GM19452 (cell line): Measurements from ENCODE around the gene OR12D3.
"Not testable (repeated sequence)": the region's sequence is repeated elsewhere in the genome, so short reads cannot be mapped to it uniquely, and the experiment has no call there.

Source experiments
- ATAC-seq: cut with Tn5 transposase; IDR thresholded peaks from one replicate; pipeline ENCODE4 v1.9.1; 2021; ENCODE audit not compliant: unreplicated experiment

Gene OR12D3

GRCh38 chr6:29375191-29375590 lies at the start of gene OR12D3:
Gene OR12D3 (minus strand): TSS chr6:29375291. CDS start chr6:29375287, 4 bp downstream.
- ATAC-seq, result no peak

DNA sequence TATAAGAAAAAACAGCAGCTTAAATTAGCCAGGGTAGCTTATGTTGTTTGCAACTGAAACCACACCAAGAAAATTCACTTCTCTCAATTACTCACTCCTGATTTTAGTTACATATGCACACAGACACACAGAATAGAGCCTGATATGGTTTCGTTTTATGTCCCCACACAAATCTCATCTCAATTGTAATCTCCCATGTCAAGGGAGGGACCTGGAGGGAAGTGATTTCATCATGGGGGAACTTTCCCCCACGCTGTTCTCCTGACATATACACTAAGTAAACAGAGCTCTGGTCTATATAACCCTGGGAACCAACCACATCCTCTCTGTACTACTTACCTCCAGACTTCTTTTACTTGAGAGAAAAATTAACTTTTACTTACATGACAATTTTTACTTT lies 49.5 kb upstream of the OR12D3 start:
- ATAC-seq, result no peak

GRCh38 chr6:29424168-29424567 lies 49.1 kb upstream of the OR12D3 start:
- no peak for ATAC-seq

DNA sequence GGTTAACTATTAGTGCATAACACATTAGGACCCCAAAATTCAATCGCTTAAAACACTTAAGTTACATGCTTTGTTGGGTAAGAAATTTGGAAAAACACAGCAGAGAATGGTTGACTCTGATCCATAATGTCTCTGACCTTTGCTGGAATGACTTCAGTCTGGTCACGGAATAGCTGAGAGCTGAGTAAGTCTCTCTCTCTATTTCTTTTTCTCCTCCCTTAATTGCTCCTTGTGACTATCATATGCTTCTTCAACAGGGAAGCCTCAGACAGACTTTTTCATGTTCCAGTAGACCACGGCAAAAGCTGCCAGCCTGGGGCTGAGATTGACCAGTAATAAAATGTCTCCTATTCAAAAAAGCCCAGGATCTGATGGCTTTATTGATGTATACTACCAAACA lies 44.4 kb upstream of the OR12D3 start:
- no peak for ATAC-seq

DNA sequence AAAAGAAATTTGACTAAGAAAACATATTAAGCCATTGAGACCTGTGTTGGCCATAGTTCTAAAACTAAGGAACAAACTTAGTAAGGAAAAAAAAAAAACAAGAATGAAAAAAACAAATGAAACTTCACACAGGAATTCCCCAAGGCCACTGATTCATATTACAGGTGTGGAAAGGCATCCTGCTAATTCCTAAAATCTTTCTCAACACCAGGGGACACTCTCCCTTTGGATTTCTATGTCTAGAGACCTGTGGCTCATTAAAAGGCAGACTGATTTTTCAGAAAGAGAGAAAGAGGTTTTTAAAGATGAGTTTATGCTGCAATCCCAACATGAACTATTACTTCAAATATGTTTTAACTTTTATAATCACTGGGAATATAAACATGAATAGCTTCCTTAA lies 39.5 kb upstream of the OR12D3 start, which contains the start of gene OR12D1:
OR12D1 (plus strand) TSS at position 341 of the 400 bp plus-strand sequence.
- ATAC-seq, result no peak

DNA sequence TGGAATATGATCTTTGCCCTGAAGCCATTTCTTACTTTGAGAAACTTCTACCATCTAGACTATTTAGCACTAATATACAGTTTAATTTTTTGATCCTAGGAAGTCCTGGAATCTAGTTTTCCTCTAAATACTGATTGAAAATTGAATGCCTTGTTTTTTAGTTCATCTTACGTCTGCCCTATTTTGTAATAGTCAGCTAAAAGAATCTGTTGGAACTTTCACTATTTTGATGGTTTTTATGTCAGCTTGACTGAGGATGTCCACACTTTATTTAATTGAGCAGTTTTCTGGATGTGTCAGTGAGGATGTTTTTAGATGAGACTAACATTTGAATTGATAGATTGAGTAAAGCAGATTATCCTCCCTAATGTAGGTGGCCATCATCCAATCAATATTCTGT lies 28.7 kb upstream of the OR12D3 start:
- ATAC-seq, result no peak

- no peak for ATAC-seq
Observed at GRCh38 chr6:29399525-29399924, 24.4 kb upstream of the OR12D3 start.

GRCh38 chr6:29395331-29395730 lies 20.2 kb upstream of the OR12D3 start, which contains the start of gene OR12D2:
Gene OR12D2 (plus strand): TSS chr6:29395631. CDS start chr6:29396700, 1,069 bp downstream.
- no peak for ATAC-seq

GRCh38 chr6:29388533-29388932 lies 13.4 kb upstream of the OR12D3 start:
- ATAC-seq, result no peak

DNA sequence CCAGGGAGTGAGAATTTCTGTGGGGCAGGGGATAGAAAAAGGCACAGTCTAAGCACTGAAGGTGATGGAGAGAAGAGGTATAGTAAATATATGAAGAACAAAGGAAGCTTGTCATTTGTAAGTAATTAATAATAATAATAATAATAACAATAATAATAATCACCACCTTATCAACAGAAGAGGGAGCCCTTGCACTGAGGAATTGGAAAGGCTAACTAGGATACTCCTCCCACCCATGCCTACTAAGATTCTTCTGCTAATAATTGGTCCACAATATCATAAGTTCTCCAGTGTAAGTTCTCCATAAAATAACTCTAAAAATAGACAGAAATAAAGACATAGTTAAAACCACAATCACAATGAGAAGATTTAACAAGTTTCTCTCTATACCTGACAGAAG lies 912 bp upstream of the OR12D3 start:
- ATAC-seq, result no peak

GRCh38 chr6:29368765-29369164 lies 6.3 kb downstream of the OR12D3 start, which contains the start of gene OR5V1:
Gene OR5V1 (minus strand): TSS chr6:29368865. CDS start chr6:29356195, 12,670 bp downstream.
- no peak for ATAC-seq

DNA sequence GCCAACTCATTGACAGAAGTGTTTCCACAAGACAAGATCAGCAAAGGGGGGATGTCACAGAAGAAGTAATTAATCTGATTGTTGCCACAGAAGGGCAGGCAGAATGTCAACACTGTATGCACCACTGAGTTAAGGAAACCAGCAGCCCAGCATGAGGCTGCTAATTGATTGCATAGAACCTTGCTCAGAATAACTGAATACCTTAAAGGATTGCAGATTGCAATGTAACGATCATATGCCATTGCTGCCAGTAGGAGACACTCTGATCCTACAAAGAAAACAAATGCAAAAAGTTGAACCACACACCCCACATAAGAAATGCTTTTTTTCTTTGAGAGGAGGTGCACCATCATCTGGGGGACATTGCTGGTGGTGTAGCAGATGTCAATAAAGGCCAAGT lies 19.5 kb downstream of the OR12D3 start:
- ATAC-seq, result no peak

DNA sequence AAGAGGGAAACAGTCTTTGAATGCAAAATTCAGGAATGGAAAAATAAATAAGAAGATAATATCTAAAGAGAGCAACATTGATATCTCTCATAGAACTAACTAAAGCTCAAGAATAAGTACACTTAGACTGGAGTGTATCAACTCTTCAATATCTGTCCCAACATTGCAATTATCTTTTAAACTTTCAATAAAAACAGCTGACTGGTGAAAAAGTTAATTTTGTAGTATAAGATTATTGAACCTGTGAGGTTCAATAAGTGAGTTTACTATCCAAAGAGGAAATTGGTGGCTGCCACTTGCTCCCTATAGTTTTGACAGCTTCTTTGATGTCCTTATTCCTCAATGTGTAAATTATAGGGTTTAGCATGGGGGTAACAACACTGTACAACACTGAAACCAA lies 20.1 kb downstream of the OR12D3 start:
- no peak for ATAC-seq

DNA sequence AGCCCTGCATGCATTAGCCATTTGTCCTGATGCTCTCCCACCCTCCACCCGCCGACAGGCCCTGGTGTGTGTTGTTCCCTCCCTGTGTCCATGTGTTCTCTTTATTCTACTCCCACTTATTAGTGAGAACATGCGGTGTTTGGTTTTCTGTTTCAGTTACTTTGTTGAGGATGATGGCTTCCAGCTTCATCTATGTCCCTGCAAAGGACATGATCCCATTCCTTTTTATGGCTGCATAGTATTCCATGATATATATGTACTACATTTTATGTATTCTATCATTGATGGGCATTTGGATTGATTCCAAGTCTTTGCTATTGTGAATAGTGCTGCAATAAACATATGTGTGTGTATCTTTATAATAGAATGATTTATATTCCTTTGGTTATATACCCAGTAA lies 25.7 kb downstream of the OR12D3 start:
- ATAC-seq, result not testable (repeated sequence)

DNA sequence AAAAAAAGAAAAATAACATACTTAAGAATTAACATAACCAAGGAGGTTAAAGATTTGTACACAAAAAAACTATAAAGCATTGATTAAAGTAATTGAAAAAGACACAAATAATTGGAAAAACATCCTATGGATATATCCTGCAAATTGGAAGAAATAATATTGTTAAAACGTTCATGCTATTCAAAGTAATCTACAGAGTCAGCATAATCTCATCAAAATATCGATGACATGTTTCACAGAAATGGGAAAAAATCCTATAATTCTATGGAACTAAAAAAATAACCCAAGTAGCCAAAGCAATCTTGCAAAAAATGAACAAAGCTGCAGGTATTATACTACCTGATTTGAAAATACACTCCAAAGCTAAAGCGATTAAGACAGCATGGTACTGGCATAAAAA lies 29.7 kb downstream of the OR12D3 start:
- ATAC-seq, result no peak

GRCh38 chr6:29336269-29336668 lies 38.8 kb downstream of the OR12D3 start:
- no peak for ATAC-seq

- ATAC-seq, result no peak
Observed at GRCh38 chr6:29332676-29333075, 42.4 kb downstream of the OR12D3 start.

DNA sequence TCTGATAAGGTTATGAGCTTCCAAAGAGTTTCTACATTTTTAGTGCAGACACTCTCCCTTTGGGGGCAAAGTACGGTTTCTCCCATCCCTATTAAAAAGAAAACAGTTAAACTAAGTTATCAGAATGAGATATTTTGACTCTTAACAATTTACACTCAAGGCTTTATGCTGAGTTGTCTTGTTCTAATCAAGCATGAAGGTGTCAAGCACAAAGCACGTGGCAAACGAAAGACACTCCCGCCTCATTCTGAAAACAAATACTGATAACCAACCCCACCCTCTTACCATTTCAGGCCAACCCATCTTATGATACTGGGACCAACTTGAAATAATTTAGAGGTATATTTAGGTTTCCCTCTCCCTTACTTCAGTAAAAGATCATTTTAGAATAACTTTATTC lies 49.3 kb downstream of the OR12D3 start:
- no peak for ATAC-seq
